Stimulated activated CD8-positive, alpha-beta memory T cell treated with anti-CD3 and anti-CD28 coated beads, Interleukin-2, amount 100 ng/mL, for 48 hours (primary cell): Measurements from ENCODE around the gene PROSER2.
"Not testable (repeated sequence)": the region's sequence is repeated elsewhere in the genome, so short reads cannot be mapped to it uniquely, and the experiment has no call there.

ENCODE experiments used
- DNase-seq, 2 donors: peaks; one replicate each; pipeline ENCODE4 v3.0.0-alpha.2; 2020; ENCODE audit warnings: low read depth in 2 of 2

The PROSER2 gene

GRCh38 chr10:11885437-11886137 lies 62.4 kb downstream of the PROSER2 start:
- DNase-seq: no peak

DNA sequence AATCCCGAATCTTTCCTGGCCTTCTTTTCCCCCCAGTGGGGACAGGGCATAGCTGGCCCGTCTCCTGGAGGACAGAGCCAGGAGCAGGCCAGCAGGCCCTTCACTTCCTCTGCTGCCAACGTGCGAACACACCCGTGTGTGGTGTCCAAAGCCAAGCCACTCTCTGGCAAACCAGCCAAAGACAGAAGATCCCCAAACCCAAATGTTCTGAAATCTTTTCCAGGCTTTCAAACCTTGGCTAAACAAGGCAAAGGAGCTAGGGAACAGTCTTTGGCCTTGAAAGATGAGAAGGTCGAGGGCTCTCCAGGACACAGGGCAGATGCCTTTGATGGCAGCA lies 63.0 kb downstream of the PROSER2 start:
- DNase-seq: no peak

GRCh38 chr10:11886851-11887250 lies 63.7 kb downstream of the PROSER2 start:
- no peak for DNase-seq

- DNase-seq: no peak
Measured at GRCh38 chr10:11887381-11888227, 64.4 kb downstream of the PROSER2 start.

- DNase-seq: not testable (repeated sequence)
Measured at GRCh38 chr10:11889263-11889662, 66.1 kb downstream of the PROSER2 start.

DNA sequence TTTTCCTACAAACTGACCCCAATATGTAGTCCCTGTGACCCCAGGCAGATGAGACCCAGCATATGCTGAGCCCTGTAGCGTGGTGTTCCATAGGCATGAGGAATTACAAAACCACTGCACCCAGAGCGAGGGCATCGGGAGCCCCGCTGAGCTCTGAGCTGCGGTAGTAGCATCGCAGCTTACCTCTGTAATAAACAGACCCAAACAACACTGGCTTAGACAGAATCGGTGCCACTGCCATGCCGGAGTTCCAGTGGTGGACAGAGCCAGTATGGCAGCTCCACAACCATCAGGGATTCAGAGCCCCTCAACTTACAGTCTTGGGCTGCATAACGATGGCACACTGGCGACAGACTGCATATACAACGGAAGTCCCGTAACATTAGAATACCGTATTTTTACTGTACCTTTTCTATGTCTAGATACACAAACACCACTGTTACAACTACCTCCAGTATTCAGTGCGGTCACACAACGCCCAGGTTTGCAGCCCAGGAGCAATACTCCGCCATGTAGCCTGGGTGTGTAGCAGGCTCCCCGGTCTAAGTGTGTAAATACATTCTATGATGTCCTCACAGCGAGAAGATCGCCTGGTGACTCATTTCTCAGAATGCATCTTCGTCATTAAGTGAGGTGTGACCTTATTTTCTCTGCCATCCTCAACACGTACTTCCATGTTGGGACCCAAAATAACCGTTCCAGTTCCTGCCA lies 68.8 kb downstream of the PROSER2 start:
- no peak for DNase-seq

- no peak for DNase-seq
Measured at GRCh38 chr10:11893749-11894278, 70.7 kb downstream of the PROSER2 start.

- DNase-seq: no peak
Measured at GRCh38 chr10:11894381-11895107, 71.4 kb downstream of the PROSER2 start.

DNA sequence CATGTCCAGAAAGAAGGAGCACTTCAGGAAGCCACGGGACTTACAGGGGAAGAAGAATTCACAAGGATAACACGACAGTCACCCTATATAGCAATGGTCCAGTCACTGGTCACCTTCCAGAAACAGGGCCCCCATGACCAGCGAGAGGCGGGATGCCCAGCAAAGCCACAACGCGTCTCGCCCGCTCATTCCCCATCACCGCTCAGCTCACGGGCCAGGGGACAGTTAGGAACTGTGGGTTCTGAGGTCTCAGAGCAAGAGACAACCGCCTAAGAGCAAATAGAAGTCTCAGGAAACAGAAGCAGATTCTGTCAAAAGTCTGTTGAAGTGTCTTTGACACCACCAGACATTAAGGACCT lies 71.9 kb downstream of the PROSER2 start:
- no peak for DNase-seq

DNA sequence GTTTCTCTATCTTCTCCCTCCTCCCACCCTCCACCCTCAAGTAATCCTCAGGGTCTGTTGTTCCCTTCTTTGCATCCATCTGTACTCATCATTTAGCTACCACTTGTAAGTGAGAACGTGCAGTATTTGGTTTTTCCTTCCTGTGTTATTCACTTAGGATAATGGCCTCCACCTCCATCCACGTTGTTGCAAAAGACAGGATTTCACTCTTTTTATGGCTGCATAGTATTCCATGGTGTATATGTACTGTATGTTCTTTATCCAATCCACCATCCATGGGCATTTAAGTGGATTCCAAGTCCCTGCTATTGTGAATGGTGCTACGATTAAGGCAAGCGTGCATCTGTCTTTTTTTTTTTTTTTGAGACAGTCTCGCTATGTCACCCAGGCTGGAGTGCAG lies 72.4 kb downstream of the PROSER2 start:
- no peak for DNase-seq

DNA sequence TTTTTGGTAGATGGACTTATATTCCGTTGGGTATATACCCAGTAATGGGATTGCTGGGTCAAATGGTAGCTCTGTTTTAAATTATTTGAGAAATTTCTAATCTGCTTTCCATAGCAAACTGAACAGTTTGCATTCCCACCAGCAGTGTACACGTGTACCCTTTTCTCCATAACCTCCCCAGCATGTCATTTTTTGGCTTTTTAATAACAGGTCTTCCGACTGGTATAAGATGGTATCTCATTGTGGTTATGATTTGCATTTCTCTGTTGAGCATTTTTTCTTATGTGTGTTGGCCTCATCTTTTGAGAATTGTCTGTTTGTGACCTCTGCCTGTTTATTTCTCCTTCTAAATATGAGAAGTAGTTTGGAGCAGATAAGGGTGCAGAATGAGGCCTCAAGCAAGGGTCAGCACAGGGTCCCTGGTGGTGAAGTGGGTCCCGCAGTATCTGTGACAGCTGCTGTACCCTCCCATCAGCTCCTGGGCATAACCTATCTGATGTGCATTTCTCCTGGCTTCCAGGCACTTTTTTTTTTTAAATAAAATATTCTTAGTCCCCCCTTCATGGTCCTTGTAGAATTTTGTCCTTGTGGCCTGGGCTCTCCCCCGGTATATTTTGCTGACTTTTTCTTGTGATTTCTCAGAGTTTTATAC lies 73.5 kb downstream of the PROSER2 start:
- no peak for DNase-seq

DNA sequence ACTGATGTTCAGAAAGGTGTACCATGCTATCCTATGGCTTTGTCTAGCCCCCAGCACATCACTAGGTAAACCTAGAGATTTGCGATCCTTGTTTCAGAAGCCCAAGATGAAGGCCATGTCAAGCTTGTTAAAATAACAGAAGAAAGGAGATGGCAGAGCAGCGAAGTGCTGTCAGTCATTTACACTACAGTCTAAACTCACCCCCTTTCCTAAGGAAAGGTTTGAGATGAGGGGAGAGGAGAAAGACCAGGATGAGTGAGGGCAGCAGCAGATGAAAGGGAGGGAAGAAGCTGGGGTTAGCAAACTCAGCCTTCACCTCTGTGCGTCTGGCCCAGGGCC lies 74.8 kb downstream of the PROSER2 start:
- DNase-seq: no peak

DNA sequence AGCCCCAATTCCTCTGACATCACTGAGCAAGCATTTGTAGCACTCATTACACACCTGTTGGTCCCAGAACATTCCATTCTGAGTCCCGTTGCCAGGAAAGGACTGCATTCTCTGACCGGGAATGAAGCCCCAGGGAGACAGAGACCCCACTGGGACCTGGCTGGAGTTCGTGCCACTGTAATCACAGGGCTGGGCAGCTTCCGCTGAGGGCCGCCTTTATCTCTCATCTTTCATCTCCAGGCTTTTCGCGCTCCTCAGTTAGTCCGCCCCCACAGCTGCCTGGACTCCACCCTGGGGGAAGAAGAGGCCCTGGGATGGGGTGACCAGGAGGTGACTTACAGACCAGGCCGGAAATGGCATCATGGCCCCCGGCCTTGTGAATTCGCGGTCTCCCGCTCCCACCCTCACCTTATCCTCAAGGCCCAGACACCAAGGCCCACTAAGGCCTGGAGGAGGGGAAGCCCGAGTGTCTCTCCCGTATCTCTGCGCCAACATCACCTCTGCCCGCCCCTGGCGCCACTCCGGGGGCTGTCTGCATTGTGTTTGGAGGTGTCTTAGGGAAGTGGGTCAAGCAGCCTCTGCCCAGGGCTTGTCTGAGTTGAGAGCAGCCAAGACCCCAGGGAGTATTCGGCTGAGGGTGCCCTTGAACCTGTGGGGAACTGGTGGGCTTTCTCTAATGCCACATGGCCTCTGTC lies 75.4 kb downstream of the PROSER2 start:
- DNase-seq: no peak

DNA sequence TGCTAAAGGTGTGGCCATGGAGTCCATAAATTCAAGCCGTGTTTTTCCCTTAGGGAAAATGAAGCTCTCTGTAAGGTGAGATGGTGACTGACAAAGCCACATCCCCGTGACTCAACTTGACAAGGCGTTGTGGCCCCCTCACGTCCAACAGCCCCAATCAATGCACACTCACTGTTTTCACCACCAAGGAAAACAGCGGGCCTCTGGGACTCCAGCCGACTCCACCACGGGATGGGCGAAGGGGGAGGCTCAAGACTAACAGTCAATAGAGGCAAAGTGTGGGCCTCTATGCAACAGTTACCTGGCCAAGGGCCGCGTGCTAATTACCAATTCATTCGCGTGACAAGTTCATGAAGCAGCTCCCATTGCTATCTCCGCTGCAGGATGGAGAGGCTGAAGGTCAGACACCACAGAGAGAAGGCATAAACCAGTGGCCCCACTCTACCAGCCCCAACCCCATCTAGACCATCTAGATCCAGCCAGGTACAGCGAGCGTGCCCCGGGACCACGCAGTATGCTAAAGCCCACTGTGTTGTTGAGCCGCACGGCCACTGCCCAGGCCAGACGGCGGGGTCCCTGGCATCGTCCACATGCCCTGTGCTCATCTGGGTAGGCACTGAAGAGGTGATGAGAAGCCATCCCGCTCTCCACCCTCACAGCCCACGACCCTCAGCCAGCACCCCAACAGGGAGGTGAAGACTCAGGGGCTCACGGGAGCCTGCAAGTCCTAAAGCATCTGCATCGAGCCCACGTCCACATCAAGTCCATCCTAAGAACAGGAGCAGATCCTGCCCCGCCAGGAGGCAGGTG lies 76.1 kb downstream of the PROSER2 start:
- no peak for DNase-seq

GRCh38 chr10:11901036-11901301 lies 77.8 kb downstream of the PROSER2 start:
- no peak for DNase-seq

- no peak for DNase-seq
Measured at GRCh38 chr10:11901454-11901832, 78.3 kb downstream of the PROSER2 start.

DNA sequence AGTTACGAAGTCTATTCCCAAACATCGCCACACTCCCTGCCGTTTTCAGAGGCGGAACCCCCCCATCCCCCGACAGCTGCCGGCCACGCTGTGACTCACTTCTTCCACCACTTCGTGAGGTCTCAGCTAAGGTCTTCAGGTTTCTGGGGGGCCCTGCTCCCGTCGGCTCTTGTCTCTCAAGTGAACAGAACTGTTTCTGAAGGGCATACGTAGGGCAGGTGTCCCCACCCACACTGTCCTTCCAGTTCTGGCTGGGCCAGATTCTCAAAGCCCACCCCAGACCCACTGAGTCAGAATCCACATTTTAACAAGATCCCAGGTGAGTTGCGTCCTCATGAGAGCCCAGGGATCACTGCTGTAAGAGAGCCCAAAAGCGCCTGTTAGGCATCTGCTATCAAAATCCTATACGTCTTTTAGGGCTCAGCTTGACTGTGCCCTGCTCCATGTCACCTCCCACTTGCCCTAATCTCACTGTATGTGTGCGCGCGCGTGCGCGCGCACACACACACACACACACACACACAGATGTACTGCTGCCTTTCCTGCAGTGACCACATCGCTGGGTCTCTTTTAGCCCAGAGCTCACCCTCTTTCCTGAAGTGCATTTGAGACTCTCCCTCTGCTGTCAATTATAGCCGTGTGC lies 78.8 kb downstream of the PROSER2 start:
- DNase-seq: no peak

- no peak for DNase-seq
Measured at GRCh38 chr10:11902646-11903045, 79.5 kb downstream of the PROSER2 start.

GRCh38 chr10:11906714-11907113 lies 83.6 kb downstream of the PROSER2 start:
- DNase-seq: no peak

DNA sequence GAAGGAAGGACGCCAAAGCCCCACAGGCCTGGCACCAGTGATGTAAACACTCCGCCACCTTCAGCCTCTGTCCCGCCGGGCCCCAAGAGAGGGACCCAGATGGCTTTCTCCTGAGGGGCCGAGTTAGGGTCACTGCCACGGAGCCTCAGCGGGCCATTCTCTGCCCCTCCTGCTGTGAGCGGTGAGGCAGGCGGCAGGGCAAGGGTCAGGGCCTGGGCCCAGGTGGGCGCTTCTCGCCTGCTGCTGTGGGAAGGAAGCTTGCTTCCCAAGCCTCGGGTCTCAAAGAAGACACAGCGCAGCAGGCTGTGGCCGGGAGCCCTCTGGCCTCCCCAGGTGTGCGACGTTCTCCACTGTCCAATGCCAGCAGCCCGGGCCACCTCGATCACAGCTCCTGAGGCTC lies 84.8 kb downstream of the PROSER2 start:
- no peak for DNase-seq
